Fibroblast of skin of back (primary cell): ENCODE results near the gene SMPDL3B.
"Not testable (repeated sequence)": the region's sequence is repeated elsewhere in the genome, so short reads cannot be mapped to it uniquely, and the experiment has no call there.

Experiments
- DNase-seq: peaks from one replicate; pipeline ENCODE4 v3.0.0-alpha.2; 2013

SMPDL3B gene

GRCh38 chr1:27971674-27972073 lies 36.9 kb downstream of the SMPDL3B start:
- peak; percentile 19 for DNase-seq

GRCh38 chr1:27972141-27972540 lies 37.3 kb downstream of the SMPDL3B start:
- DNase-seq = no peak

- DNase-seq = no peak
Measured at GRCh38 chr1:27973771-27974416, 39.1 kb downstream of the SMPDL3B start.

- DNase-seq = no peak
Measured at GRCh38 chr1:27974417-27974781, 39.6 kb downstream of the SMPDL3B start.

GRCh38 chr1:27979151-27979858 lies 44.5 kb downstream of the SMPDL3B start:
- DNase-seq = peak; percentile 67

- DNase-seq = no peak
Measured at GRCh38 chr1:27979859-27980201, 45.0 kb downstream of the SMPDL3B start.

GRCh38 chr1:27980216-27980845 lies 45.5 kb downstream of the SMPDL3B start:
- peak; percentile 13 for DNase-seq

GRCh38 chr1:27981145-27981544 lies 46.3 kb downstream of the SMPDL3B start:
- DNase-seq = no peak

GRCh38 chr1:27990920-27991537 lies 56.2 kb downstream of the SMPDL3B start:
- peak; percentile 13 for DNase-seq

- no peak for DNase-seq
Measured at GRCh38 chr1:27992276-27992675, 57.5 kb downstream of the SMPDL3B start.

- DNase-seq = no peak
Measured at GRCh38 chr1:27993241-27993640, 58.4 kb downstream of the SMPDL3B start.

- no peak for DNase-seq
Measured at GRCh38 chr1:27994060-27994459, 59.3 kb downstream of the SMPDL3B start.

GRCh38 chr1:27994526-27994925 lies 59.7 kb downstream of the SMPDL3B start:
- DNase-seq = not testable (repeated sequence)

- no peak for DNase-seq
Measured at GRCh38 chr1:27999055-27999454, 64.3 kb downstream of the SMPDL3B start.

- no peak for DNase-seq
Measured at GRCh38 chr1:28002600-28002999, 67.8 kb downstream of the SMPDL3B start.

GRCh38 chr1:28003117-28003516 lies 68.3 kb downstream of the SMPDL3B start:
- DNase-seq = not testable (repeated sequence)
